Mesothelial cell of epicardium (in vitro differentiated cells): ENCODE results near the gene FLYWCH1. TPM values are rescaled to one million over a fixed set of nuclear protein-coding genes. Genes with fewer than 3 reads are reported as not detected.

Experiments
- DNase-seq, 2 experiments: peaks; one replicate each; pipeline ENCODE4 v3.0.0; 2021; ENCODE audit warnings: low spot score in 2 of 2; ENCODE audit not compliant: unreplicated experiment in 2 of 2
- H3K27ac Mint-ChIP-seq: 2 replicates; pipeline ENCODE4 v1.8.0; 2021; ENCODE audit warnings: mixed read lengths
- H3K27me3 Mint-ChIP-seq: 2 replicates; pipeline ENCODE4 v1.8.0; 2021; ENCODE audit warnings: low read depth, mixed read lengths
- H3K36me3 Mint-ChIP-seq: 2 replicates; pipeline ENCODE4 v1.8.0; 2021; ENCODE audit warnings: mixed read lengths
- H3K4me1 Mint-ChIP-seq: 2 replicates; pipeline ENCODE4 v1.8.0; 2021; ENCODE audit warnings: mixed read lengths
- H3K4me3 Mint-ChIP-seq: 2 replicates; pipeline ENCODE4 v1.8.0; 2021; ENCODE audit warnings: mild to moderate bottlenecking, moderate library complexity, mixed read lengths
- H3K9me3 Mint-ChIP-seq: 2 replicates; pipeline ENCODE4 v1.8.0; 2021; ENCODE audit warnings: mixed read lengths
- total RNA-seq: library from RNA; stranded (reverse); gene quantifications from 3 replicates; pipeline ENCODE4 v1.2.1, GENCODE V29; 2021
- TF ChIP-seq, protein P1 (sequence below): fragments of 200-600 bp; sonication (generic); IDR thresholded peaks from one replicate; pipeline ENCODE4 v1.5.0; 2021; ENCODE audit warnings: antibody characterized with exemption; ENCODE audit not compliant: unreplicated experiment

Gene FLYWCH1
- total RNA-seq, 1 donor from 2014 or later = 29.4 TPM

DNA sequence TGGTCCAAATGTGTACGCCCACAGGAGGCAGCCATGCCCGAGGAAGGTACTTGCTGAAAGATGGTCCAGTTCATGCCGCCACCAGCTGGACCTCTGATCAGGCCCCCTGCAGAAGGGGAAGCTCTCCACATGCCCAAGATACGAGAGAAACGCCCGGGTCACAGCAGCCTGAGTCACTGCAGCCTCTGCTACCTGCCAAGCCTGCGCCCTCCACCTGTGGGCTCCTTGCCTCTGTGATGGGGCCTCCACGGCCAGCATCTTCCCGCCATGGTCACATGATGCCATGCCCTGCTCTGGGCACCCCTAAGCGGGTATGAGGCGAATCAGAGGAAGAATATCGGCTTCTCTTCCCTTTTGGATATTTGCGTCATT, 38.6 kb downstream of the FLYWCH1 start:
- peaks cover 2% of the 10 kb centered on the region for H3K4me1 Mint-ChIP-seq
- DNase-seq = no peak
- no peak overlapping the region for H3K27ac Mint-ChIP-seq
- no peaks in the 10 kb centered on the region for H3K27me3 Mint-ChIP-seq
- no peaks in the 10 kb centered on the region for H3K9me3 Mint-ChIP-seq
- no peak overlapping the region for H3K4me3 Mint-ChIP-seq
- H3K36me3 Mint-ChIP-seq = peaks cover 11% of the 10 kb centered on the region
- TF ChIP-seq, protein P1, sequence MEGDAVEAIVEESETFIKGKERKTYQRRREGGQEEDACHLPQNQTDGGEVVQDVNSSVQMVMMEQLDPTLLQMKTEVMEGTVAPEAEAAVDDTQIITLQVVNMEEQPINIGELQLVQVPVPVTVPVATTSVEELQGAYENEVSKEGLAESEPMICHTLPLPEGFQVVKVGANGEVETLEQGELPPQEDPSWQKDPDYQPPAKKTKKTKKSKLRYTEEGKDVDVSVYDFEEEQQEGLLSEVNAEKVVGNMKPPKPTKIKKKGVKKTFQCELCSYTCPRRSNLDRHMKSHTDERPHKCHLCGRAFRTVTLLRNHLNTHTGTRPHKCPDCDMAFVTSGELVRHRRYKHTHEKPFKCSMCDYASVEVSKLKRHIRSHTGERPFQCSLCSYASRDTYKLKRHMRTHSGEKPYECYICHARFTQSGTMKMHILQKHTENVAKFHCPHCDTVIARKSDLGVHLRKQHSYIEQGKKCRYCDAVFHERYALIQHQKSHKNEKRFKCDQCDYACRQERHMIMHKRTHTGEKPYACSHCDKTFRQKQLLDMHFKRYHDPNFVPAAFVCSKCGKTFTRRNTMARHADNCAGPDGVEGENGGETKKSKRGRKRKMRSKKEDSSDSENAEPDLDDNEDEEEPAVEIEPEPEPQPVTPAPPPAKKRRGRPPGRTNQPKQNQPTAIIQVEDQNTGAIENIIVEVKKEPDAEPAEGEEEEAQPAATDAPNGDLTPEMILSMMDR = no peak

GRCh38 chr16:2950773-2951172, 39.0 kb downstream of the FLYWCH1 start:
- no peak for DNase-seq
- Mint-ChIP-seq H3K27me3 (no peaks in the 10 kb centered on the region), H3K36me3 (peaks cover 11% of the 10 kb centered on the region), H3K4me3 (no peak overlapping the region), H3K4me1 (peaks cover 2% of the 10 kb centered on the region), H3K9me3 (no peaks in the 10 kb centered on the region), H3K27ac (no peak overlapping the region)
- TF ChIP-seq, protein P1 = no peak

DNA sequence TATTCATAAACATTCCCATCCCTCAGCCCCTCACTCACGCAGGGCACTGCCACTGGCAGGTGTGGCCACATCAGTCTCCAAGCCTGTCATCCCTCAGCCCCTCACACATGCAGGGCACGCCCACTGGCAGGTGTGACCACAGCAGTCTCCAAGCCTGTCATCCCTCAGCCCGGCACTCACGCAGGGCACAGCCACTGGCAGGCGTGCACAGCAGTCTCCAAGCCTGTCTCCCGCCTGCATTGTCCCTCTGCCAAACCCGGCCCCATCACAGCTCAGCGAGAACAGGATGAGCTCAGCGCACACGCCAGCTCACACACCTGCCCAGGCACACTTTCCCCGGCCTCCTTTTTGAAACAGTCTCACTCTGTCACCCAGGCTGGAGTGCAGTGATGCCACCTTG, 40.9 kb downstream of the FLYWCH1 start:
- no peak for DNase-seq
- H3K36me3 Mint-ChIP-seq = peaks cover 2% of the 10 kb centered on the region
- H3K27ac Mint-ChIP-seq = no peak overlapping the region
- no peaks in the 10 kb centered on the region for H3K9me3 Mint-ChIP-seq
- TF ChIP-seq, protein P1 = no peak
- H3K27me3 Mint-ChIP-seq = no peaks in the 10 kb centered on the region
- peaks cover 10% of the 10 kb centered on the region for H3K4me1 Mint-ChIP-seq
- H3K4me3 Mint-ChIP-seq = no peak overlapping the region

- Mint-ChIP-seq H3K36me3 (no peaks in the 10 kb centered on the region), H3K9me3 (no peaks in the 10 kb centered on the region), H3K4me1 (peaks cover 10% of the 10 kb centered on the region), H3K27me3 (peaks cover under 1% of the 10 kb centered on the region), H3K27ac (no peak overlapping the region), H3K4me3 (no peak overlapping the region)
- no peak for DNase-seq
- TF ChIP-seq, protein P1 = no peak
Measured at GRCh38 chr16:2953706-2954627, 42.2 kb downstream of the FLYWCH1 start.

- H3K4me3 Mint-ChIP-seq = no peak overlapping the region
- peaks cover 5% of the 10 kb centered on the region for H3K27me3 Mint-ChIP-seq
- H3K36me3 Mint-ChIP-seq = no peaks in the 10 kb centered on the region
- TF ChIP-seq, protein P1 = no peak
- no peak overlapping the region for H3K27ac Mint-ChIP-seq
- peaks cover 10% of the 10 kb centered on the region for H3K4me1 Mint-ChIP-seq
- no peak for DNase-seq
- H3K9me3 Mint-ChIP-seq = no peaks in the 10 kb centered on the region
Measured at GRCh38 chr16:2954656-2955381, 43.1 kb downstream of the FLYWCH1 start.
